GM18519 (cell line): Measurements from ENCODE around the gene TRIM26.

Experiments
- ATAC-seq: cut with Tn5 transposase; IDR thresholded peaks from one replicate; pipeline ENCODE4 v1.9.1; 2021; ENCODE audit warnings: mild to moderate bottlenecking, moderate library complexity; ENCODE audit not compliant: unreplicated experiment, low FRiP score

TRIM26 gene

GRCh38 chr6:30211899-30212298 is 1.3 kb downstream of the TRIM26 start:
- no peak for ATAC-seq

GRCh38 chr6:30211306-30211705 is 1.9 kb downstream of the TRIM26 start:
- ATAC-seq = no peak

GRCh38 chr6:30207619-30208295 is 5.4 kb downstream of the TRIM26 start:
- no peak for ATAC-seq

GRCh38 chr6:30206799-30207618 is 6.2 kb downstream of the TRIM26 start:
- no peak for ATAC-seq

- ATAC-seq = no peak
Measured at GRCh38 chr6:30206152-30206551, 7.1 kb downstream of the TRIM26 start.

GRCh38 chr6:30204116-30204515 is 9.1 kb downstream of the TRIM26 start:
- ATAC-seq = no peak

GRCh38 chr6:30202366-30202765 is 10.8 kb downstream of the TRIM26 start:
- ATAC-seq = no peak

- peak; percentile 52 for ATAC-seq
Measured at GRCh38 chr6:30200551-30201281, 12.5 kb downstream of the TRIM26 start.

- ATAC-seq = no peak
Measured at GRCh38 chr6:30198166-30199084, 14.8 kb downstream of the TRIM26 start.

- no peak for ATAC-seq
Measured at GRCh38 chr6:30196376-30196775, 16.8 kb downstream of the TRIM26 start.

GRCh38 chr6:30195951-30196350 is 17.3 kb downstream of the TRIM26 start:
- ATAC-seq = no peak

- no peak for ATAC-seq
Measured at GRCh38 chr6:30194797-30195690, 18.2 kb downstream of the TRIM26 start.

GRCh38 chr6:30192076-30192475 is 21.1 kb downstream of the TRIM26 start:
- ATAC-seq = no peak

GRCh38 chr6:30188541-30188940 is 24.7 kb downstream of the TRIM26 start:
- no peak for ATAC-seq

GRCh38 chr6:30185846-30186484 is 27.2 kb downstream of the TRIM26 start:
- ATAC-seq = no peak

GRCh38 chr6:30184417-30185031 is 28.7 kb downstream of the TRIM26 start:
- ATAC-seq = no peak

- ATAC-seq = no peak
Measured at GRCh38 chr6:30180145-30180544, 33.1 kb downstream of the TRIM26 start.

GRCh38 chr6:30178837-30179236 is 34.4 kb downstream of the TRIM26 start:
- no peak for ATAC-seq
